ENCODE measurements around the gene MAP3K10.

DNA sequence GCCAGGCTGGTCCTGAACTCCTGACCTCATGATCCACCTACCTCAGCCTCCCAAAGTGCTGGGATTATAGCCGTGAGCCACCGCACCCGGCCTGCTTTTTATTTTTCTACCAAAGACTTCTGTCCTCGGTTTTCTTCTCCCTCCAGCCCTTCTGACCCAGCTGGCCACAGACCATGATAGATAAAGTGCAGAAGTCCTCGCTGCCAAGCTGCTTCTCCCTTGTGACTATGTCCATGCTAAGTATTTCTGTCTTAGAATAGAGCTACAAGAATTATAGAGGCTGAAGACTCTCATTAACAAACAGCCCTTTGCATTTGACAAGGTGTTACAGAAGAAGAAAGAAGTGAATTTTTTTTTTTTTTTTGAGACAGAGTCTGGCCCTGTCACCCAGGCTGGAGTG is 15.4 kb upstream of the MAP3K10 start:
- TF ChIP-seq, protein P1, sequence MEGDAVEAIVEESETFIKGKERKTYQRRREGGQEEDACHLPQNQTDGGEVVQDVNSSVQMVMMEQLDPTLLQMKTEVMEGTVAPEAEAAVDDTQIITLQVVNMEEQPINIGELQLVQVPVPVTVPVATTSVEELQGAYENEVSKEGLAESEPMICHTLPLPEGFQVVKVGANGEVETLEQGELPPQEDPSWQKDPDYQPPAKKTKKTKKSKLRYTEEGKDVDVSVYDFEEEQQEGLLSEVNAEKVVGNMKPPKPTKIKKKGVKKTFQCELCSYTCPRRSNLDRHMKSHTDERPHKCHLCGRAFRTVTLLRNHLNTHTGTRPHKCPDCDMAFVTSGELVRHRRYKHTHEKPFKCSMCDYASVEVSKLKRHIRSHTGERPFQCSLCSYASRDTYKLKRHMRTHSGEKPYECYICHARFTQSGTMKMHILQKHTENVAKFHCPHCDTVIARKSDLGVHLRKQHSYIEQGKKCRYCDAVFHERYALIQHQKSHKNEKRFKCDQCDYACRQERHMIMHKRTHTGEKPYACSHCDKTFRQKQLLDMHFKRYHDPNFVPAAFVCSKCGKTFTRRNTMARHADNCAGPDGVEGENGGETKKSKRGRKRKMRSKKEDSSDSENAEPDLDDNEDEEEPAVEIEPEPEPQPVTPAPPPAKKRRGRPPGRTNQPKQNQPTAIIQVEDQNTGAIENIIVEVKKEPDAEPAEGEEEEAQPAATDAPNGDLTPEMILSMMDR (IDR thresholded peaks at IDR 0.05; ENCODE audit: poor library complexity, severe bottlenecking): no peak
- TF ChIP-seq, protein P2, sequence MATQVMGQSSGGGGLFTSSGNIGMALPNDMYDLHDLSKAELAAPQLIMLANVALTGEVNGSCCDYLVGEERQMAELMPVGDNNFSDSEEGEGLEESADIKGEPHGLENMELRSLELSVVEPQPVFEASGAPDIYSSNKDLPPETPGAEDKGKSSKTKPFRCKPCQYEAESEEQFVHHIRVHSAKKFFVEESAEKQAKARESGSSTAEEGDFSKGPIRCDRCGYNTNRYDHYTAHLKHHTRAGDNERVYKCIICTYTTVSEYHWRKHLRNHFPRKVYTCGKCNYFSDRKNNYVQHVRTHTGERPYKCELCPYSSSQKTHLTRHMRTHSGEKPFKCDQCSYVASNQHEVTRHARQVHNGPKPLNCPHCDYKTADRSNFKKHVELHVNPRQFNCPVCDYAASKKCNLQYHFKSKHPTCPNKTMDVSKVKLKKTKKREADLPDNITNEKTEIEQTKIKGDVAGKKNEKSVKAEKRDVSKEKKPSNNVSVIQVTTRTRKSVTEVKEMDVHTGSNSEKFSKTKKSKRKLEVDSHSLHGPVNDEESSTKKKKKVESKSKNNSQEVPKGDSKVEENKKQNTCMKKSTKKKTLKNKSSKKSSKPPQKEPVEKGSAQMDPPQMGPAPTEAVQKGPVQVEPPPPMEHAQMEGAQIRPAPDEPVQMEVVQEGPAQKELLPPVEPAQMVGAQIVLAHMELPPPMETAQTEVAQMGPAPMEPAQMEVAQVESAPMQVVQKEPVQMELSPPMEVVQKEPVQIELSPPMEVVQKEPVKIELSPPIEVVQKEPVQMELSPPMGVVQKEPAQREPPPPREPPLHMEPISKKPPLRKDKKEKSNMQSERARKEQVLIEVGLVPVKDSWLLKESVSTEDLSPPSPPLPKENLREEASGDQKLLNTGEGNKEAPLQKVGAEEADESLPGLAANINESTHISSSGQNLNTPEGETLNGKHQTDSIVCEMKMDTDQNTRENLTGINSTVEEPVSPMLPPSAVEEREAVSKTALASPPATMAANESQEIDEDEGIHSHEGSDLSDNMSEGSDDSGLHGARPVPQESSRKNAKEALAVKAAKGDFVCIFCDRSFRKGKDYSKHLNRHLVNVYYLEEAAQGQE (IDR thresholded peaks at IDR 0.05; ENCODE audit: borderline replicate concordance): no peak
- TF ChIP-seq TAF1 (IDR thresholded peaks at IDR 0.05; ENCODE audit: low read depth): no peak
- no peak for TF ChIP-seq POLR2AphosphoS5 (IDR thresholded peaks at IDR 0.05)
- no peak for TF ChIP-seq EZH2 (IDR thresholded peaks at IDR 0.05; ENCODE audit: borderline replicate concordance, insufficient read depth, low read length, poor library complexity, severe bottlenecking)

Measured in neural cell (in vitro differentiated cells).